Femur (tissue), 1 donor: ENCODE results near the gene IGF1R.

Experiments used
- DNase-seq: peaks from one replicate; pipeline ENCODE4 v3.0.0-alpha.2; 2017

Gene IGF1R

GRCh38 chr15:98779463-98780071 is 131.2 kb downstream of the IGF1R start:
- DNase-seq = peak; percentile 85

- DNase-seq = no peak
Measured at GRCh38 chr15:98781838-98782237, 133.5 kb downstream of the IGF1R start.

- DNase-seq = no peak
Measured at GRCh38 chr15:98782801-98783200, 134.5 kb downstream of the IGF1R start.

- DNase-seq = no peak
Measured at GRCh38 chr15:98785431-98785806, 137.1 kb downstream of the IGF1R start.

DNA sequence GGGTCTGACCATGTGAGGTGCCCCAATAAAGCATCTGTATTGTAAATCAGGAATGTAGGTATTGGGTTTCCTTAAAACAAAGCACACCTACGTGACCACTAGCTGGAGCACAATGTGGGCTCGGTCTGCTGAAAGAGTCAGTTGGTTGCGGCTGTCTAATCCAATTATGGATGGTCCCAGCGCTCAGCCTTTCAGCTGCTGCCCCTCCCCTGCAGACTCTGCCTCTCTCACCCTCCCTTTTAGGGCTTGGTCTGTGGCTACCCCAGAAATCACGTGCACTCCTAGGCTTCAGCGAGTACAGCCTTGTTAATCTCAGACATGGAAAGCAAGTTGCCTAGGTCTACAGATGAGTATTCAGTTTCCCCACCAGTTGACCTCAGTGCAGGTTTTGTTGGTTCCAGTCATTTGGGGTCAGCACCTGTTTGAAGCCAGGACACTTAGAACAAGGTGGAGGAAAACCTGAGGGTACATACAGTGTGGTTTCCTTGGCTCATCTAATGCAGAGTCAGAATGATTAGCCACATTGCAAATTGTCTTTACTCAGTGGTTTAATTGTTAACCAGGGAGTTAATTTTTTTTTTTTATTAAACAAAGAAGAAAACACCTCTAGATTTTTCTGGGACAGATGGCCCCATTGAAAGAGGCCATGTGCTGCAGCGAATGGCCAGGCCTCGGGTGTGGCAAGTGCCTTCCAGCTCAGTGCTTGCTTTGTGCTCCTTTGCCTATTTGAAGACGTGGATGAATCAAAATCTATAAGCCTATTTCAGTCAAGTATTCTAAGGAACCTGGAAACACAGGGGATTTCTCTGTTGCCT is 137.7 kb downstream of the IGF1R start:
- DNase-seq = no peak

GRCh38 chr15:98786717-98787116 is 138.4 kb downstream of the IGF1R start:
- DNase-seq = no peak

- no peak for DNase-seq
Measured at GRCh38 chr15:98787194-98787593, 138.9 kb downstream of the IGF1R start.

DNA sequence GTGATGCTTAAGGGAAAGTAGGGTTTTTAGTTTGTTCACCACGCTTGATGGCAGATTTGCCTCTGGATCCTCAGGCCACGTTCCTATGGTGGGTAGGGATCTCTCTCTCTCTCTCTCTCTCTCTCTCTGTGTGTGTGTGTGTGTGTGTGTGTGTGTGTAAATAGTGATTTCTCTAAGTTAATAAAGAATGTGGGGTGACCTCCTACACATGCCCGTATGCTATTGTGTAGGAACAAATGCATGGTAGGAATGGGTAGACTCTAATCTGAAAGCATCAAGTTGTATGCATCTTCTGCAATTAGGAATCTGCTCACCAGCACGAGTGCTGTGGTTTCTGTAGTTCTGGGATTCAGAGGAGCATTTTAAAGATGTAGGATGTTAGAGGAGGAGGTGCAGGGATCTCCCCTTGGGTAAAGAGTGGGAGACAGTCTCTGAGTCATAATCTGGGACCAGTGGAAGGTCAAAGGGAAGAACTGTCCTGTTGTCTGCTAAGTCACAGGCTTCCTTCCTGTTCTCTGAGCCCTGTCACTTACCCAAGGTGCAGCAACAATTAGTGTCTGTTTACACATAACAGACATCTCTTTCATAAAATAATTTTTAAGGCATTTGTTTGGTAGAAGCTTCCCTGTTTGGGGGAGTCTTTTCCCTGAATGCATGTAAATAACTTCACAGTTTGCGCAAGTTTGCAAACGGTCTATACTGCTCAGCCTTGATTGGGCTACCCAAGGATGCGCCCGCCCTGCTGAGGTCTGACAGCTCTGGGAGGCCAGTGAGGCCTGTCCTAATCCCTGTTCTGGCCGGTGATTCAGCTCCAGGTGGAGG is 139.8 kb downstream of the IGF1R start:
- DNase-seq = no peak

- no peak for DNase-seq
Measured at GRCh38 chr15:98789020-98789419, 140.7 kb downstream of the IGF1R start.

DNA sequence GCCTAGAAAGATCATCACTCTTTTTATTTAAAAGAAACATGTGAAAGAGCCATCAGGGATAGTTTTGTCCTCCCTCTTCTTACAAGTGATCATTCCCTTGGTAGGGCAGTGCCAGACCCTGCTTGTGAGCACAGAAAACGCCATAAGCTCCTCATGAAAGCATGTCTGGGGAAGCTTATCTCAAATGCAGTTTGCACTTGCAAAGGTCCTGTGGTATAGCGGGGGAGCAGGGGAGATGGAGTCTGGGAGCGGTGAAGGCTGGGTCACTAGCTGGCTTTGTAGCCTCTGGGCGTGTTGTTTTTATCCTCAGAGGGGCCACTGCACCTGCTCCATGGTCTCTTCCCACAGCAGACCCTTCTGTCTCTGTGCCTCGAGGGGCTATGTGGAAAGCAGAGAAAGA is 141.9 kb downstream of the IGF1R start:
- no peak for DNase-seq

DNA sequence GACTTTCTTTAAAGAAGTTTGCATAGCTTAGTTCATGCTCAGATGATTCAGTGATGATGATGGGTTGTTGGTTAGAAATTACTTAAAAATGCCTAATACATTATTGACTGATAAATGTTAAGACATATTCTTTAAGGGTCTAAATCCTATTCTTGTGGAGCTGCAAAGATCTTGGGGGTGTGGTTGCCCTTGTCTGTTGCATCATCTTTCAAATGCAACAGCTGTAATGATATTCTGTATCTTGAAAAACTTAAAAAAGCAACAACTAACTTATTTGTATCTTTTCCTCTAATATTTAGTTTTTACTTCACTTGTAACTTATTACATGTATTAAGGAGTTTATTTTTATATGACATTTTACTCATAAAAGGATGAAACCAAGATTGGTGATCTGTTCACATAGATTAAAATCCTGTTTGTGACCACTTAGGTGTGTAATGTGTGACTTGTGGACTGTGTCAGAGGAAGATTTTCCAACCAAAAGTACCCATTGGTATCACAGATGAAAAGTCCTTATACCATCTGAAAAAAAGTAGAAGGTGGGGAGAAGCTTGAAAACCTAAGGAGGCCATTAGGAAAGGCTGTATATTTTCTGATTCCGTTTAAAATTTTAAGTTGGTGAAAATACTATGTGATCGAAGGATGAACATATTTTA is 142.8 kb downstream of the IGF1R start:
- DNase-seq = no peak

GRCh38 chr15:98792117-98792516 is 143.8 kb downstream of the IGF1R start:
- DNase-seq = no peak

DNA sequence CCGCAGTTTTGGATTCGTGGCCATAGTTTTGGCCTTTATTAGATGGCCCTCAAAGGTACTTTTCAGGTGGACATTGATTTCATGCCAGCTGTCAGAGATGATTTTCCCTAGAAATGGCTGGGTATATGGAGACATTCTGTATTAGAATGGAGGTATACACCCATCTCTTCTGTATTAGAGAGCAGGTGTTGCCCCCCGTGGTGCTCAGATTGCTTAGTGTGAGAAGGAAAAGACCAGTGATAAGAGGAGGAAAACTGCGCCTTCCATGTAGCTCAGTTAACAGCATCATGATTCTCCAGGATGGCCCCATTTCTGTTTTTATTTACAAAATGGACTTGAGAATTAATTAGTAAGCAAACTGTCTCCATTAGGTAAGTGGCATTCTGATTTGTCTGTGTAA is 145.9 kb downstream of the IGF1R start:
- no peak for DNase-seq

DNA sequence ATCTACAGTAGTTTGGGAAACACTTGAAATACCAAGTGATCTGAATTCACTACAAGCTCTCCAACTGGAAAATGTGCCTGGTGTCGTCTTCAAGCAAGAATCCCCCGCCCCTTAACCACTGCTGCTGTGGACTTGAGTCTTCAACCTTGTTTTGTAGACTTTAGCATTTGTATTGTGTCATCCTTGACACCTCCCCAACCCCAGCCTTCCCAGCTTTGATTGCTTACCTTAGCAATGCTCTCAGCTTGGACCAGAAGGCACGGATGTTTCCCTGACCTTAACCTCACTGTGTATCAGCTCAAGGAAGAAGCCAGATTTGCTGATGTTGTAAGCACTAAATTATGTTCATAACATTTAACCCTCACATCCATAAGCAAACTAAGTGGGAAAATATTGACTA is 146.4 kb downstream of the IGF1R start:
- DNase-seq = no peak

DNA sequence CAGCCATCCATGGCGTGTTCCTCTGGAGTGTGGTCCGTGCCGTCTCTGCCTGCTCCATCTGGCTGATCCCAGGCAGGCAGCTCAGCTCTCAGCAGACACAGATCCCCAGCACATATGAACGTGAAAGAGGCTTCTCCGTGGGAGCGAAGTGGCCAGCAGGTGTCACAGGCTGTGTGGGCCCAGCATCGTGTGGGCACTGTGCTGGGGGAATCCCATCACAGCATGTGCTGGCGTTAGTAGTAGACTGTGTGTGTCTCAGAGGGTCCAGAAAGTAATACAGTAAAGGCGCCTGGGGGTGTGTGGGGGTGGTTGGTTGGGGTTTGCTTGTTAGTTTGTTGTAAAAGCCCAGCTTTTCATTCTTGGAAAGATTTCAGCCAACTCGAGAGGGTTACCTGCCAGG is 147.6 kb downstream of the IGF1R start:
- no peak for DNase-seq

GRCh38 chr15:98796685-98797357 is 148.5 kb downstream of the IGF1R start:
- DNase-seq = no peak

GRCh38 chr15:98798375-98798893 is 150.1 kb downstream of the IGF1R start:
- DNase-seq = no peak

DNA sequence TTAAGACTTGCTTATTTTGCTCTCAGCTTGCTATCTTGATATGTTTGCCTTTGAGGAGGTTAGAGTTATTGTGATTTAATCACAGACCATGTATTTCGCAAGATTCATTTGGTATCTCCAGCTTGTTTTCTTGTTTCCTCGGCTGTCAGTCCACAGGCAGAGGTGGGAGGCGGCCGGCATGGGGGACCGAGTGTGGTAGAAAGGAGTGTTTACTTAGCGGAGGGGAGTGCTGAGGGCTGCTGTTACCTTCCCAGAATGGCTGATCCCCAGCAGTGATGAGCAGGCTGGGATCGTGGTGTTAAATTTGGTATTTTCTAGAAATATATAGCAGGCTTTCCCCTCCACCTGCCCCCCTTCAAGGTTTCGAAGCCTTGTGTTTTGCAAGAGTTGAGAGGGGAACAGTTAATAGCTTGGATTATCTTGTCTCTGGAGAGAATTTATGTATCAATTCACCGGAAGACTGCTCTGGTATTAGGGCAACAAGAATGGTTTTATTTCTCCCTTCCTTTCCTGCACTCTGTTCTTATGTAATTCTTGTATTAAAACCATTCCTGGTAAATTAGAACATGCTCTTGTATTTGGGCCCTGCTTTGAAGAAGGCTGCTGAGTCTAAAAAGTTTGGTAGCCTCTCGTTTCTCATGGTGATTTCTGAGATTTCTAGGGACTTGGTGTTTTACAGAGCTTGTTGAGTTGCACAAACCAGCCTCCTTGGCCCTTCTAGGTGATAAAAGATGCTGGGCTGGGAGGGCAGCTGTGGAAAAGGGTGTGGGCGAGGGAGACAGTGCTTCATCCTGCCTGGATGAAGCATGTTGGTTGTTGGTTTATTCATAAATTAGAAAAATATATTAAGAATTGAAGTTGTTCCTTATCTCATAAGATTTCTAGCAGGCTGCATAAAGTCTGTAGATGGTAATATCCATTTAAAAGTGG is 151.4 kb downstream of the IGF1R start:
- DNase-seq = no peak

DNA sequence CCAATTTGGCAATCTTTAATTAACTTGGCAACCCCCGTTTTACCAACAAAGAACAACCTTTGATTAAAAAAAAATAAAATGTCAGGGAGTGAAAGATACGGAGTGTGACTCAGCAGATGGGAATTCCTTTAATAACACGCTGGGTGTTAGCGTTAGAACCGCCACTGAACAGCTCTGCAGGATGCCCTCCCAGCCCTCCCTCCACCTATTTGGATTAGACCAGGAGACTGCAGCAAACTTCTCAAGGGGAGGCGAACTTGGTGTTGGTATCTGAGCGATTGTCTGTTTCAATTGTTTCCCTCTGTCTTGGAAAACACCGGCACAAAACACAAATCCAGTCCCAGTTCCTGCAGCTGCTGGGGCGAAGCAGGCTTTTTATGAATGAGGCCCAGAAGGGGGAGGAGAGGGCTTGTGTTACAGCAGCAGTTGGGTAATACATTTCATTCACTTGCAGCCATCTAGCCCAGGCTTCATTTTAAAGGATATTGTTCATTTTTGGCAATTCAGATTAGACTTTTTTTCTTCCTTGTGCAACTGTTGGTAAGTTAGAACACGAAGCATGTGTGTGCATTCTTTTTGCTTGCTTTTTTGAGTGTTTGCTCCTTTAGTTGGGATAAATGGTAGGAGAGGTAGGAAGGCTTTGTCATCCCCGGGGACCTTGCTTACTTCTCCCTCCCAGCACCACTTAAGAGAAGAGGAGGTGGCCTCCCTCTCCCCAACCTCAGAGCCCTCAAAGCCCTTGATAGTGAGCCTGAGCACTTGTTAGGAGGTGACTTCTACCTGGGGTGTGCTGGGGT is 152.3 kb downstream of the IGF1R start:
- DNase-seq = peak; percentile 88

- no peak for DNase-seq
Measured at GRCh38 chr15:98801234-98801561, 152.9 kb downstream of the IGF1R start.

- DNase-seq = no peak
Measured at GRCh38 chr15:98802187-98802586, 153.8 kb downstream of the IGF1R start.
